GM12878 (cell line): Measurements from ENCODE around the gene ADK. TPM values are rescaled to one million over a fixed set of nuclear protein-coding genes. Genes with fewer than 3 reads are reported as not detected.

ENCODE experiments used
- ATAC-seq: fragments of 200-7000 bp; cut with Tn5 transposase; 3 replicates; pipeline ENCODE4 v1.9.1; 2020; ENCODE audit warnings: mild to moderate bottlenecking, moderate library complexity
- BruUV-seq: library from RNA; stranded (reverse); fragments of 400-500 nt; replicated peaks from 2 replicates; lab custom pipeline; 2021; lab: Mats Ljungman, UMichigan
- CTCF ChIA-PET: fragments of 300-600 bp; sonication (Branson Sonifier 250); formaldehyde crosslinking; extraction: SDS; loops from one replicate; lab custom pipeline; 2021; ENCODE audit warnings: inconsistent platforms; lab: Yijun Ruan, JAX
- POLR2A ChIA-PET: fragments of 350-600 bp; formaldehyde crosslinking; extraction: SDS; loops from one replicate; lab custom pipeline; 2021; ENCODE audit warnings: inconsistent platforms; lab: Charles Lee
- RAD21 ChIA-PET: fragments of 300-600 bp; sonication (Branson Sonifier 250); formaldehyde crosslinking; loops from one replicate; lab custom pipeline; 2023; ENCODE audit warnings: antibody characterized with exemption; ENCODE audit not compliant: unreplicated experiment; lab: Charles Lee
- SMC1A ChIA-PET: fragments of 300-600 bp; sonication (Branson Sonifier 250); formaldehyde crosslinking; loops from one replicate; lab custom pipeline; 2023; ENCODE audit not compliant: unreplicated experiment, uncharacterized antibody; lab: Charles Lee
- DNase-seq: peaks from one replicate; pipeline ENCODE4 v3.0.0-alpha.2; 2011; ENCODE audit warnings: low read depth, low spot score
- FAIRE-seq: peaks from 3 replicates; lab custom pipeline; 2011; peaks lifted over from hg19 to GRCh38; lab: Jason Lieb, UNC
- H2AFZ ChIP-seq: 2 replicates; pipeline ENCODE4 v1.6.0; 2011; ENCODE audit warnings: low read depth, low read length, control low read depth; ENCODE audit not compliant: control insufficient read depth
- H3K27ac ChIP-seq: 2 replicates; pipeline ENCODE4 v1.5.1; 2011; ENCODE audit warnings: control low read depth; ENCODE audit not compliant: control insufficient read depth, insufficient read depth
- H3K27me3 ChIP-seq, 2 experiments: replicated peaks in 1 of 2; 2 replicates each; pipeline versions ENCODE4 v1.6.0 to v1.6.1; 2011; ENCODE audit warnings: low read length in 1 of 2; ENCODE audit not compliant: control insufficient read depth in 2 of 2, insufficient read depth in 2 of 2
- H3K36me3 ChIP-seq, 2 experiments: 2 replicates each; pipeline ENCODE4 v1.5.1; 2011; ENCODE audit warnings: low read length in 1 of 2; ENCODE audit not compliant: control insufficient read depth in 2 of 2, insufficient read depth in 2 of 2
- H3K4me1 ChIP-seq: 2 replicates; pipeline ENCODE4 v1.6.1; 2011; ENCODE audit warnings: mild to moderate bottlenecking, low read length, moderate library complexity, mixed read lengths; ENCODE audit not compliant: control insufficient read depth, insufficient read depth
- H3K4me2 ChIP-seq: 2 replicates; pipeline ENCODE4 v1.6.0; 2011; ENCODE audit warnings: control low read depth; ENCODE audit not compliant: control insufficient read depth, insufficient read depth
- H3K4me3 ChIP-seq: fragments of 200-600 bp; sonication (generic); 2 replicates; pipeline ENCODE4 v1.5.1; 2016
- H3K79me2 ChIP-seq: 2 replicates; pipeline ENCODE4 v1.6.0; 2011; ENCODE audit warnings: low read length; ENCODE audit not compliant: control insufficient read depth, insufficient read depth
- H3K9ac ChIP-seq: 2 replicates; pipeline ENCODE4 v1.8.0; 2011; ENCODE audit warnings: low read length, control low read depth, mixed read lengths; ENCODE audit not compliant: control insufficient read depth, insufficient read depth
- H3K9me3 ChIP-seq: replicated peaks from 3 replicates; pipeline ENCODE4 v1.5.1; 2011; ENCODE audit warnings: mild to moderate bottlenecking, low read length; ENCODE audit not compliant: control insufficient read depth, insufficient read depth
- H4K20me1 ChIP-seq: 2 replicates; pipeline ENCODE4 v1.6.0; 2011; ENCODE audit not compliant: control insufficient read depth, insufficient read depth
- BHLHE40 ChIP-seq, 2 experiments: fragments of 450-650 bp in 1 of 2; IDR thresholded peaks; 2 replicates each; pipeline ENCODE4 v1.6.1; 2011 to 2017; ENCODE audit warnings: low read depth in 2 of 2, borderline replicate concordance in 1 of 2, improper control_type of control experiment in 1 of 2, low read length in 1 of 2, mild to moderate bottlenecking in 1 of 2
- BMI1 ChIP-seq: fragments of 450-650 bp; IDR thresholded peaks from 2 replicates; pipeline ENCODE4 v1.6.1; 2016; ENCODE audit warnings: mild to moderate bottlenecking, moderate library complexity, borderline replicate concordance
- CEBPB ChIP-seq, 2 experiments: fragments of 150-350 bp in 1 of 2; IDR thresholded peaks; 2 replicates each; pipeline ENCODE4 v1.6.1; 2012 to 2014; ENCODE audit warnings: low read depth in 2 of 2, low read length in 2 of 2, borderline replicate concordance in 1 of 2, inconsistent platforms in 1 of 2
- HCFC1 ChIP-seq: fragments of 150-350 bp; IDR thresholded peaks from 2 replicates; pipeline ENCODE4 v1.6.1; 2014; ENCODE audit warnings: low read length
- MTA3 ChIP-seq: IDR thresholded peaks from 2 replicates; pipeline ENCODE4 v1.6.1; 2012; ENCODE audit warnings: low read length, inconsistent platforms, borderline replicate concordance
- NR2C2 ChIP-seq: IDR thresholded peaks from 2 replicates; pipeline ENCODE4 v1.6.1; 2011; ENCODE audit warnings: borderline replicate concordance, low read depth; ENCODE audit not compliant: control insufficient read depth, insufficient read length
- NRF1 ChIP-seq: conservative IDR thresholded peaks from 2 replicates; pipeline ENCODE4 v1.6.1; 2011; ENCODE audit warnings: mild to moderate bottlenecking, low read depth, low read length, improper control_type of control experiment
- POLR2A ChIP-seq: IDR thresholded peaks from 2 replicates; pipeline ENCODE4 v1.6.1; 2011; ENCODE audit warnings: low read depth, mild to moderate bottlenecking, low read length
- SMARCA5 ChIP-seq: fragments of 450-650 bp; IDR thresholded peaks from 2 replicates; pipeline ENCODE4 v1.6.1; 2017; ENCODE audit warnings: mild to moderate bottlenecking
- SMC3 ChIP-seq: IDR thresholded peaks from 2 replicates; pipeline ENCODE4 v1.6.1; 2011; ENCODE audit warnings: low read length, improper control_type of control experiment, borderline replicate concordance
- WRNIP1 ChIP-seq: IDR thresholded peaks from 2 replicates; pipeline ENCODE4 v1.6.1; 2011; ENCODE audit warnings: low read depth, low read length, improper control_type of control experiment, borderline replicate concordance
- WGBS: methylation state at CpG from one replicate; pipeline ENCODE4 v1.1.6; 2016; ENCODE audit warnings: low lambda C conversion rate; ENCODE audit not compliant: insufficient replicate concordance, insufficient coverage; ENCODE audit errors: missing lambda C conversion rate; 5-methylcytosine and 5-hydroxymethylcytosine counted together
- in situ Hi-C: fragments of 300-500 bp; cut with MboI; formaldehyde crosslinking; loops from 9 replicates; pipeline ENCODE4 v1.14.3; 2018; ENCODE audit warnings: mixed read lengths
- intact Hi-C: fragments of 100-400 bp; cut with micrococcal nuclease; formaldehyde crosslinking; loops from one replicate; pipeline ENCODE4 v1.14.2; 2022; ENCODE audit not compliant: unreplicated experiment
- polyA plus RNA-seq, 11 experiments: library from polyadenylated mRNA; depleted of rRNA in 4 of 11; unstranded in 6 of 11; stranded (reverse) in 5 of 11; fragments of >200 nt; fragmentation: Nextera tagmentation in 4 of 11; fragmentation: Illumina TruSeq in 1 of 11; extraction: Ambion mirVana in 4 of 11; extraction: Trizol in 1 of 11; gene quantifications; 1 replicate in 1 of 11; 2 replicates in 10 of 11; pipeline versions ENCODE4 v1.2.1 to v1.2.3, GENCODE V29; 2011 to 2016; ENCODE audit warnings: inconsistent platforms in 2 of 11, missing spikeins in 2 of 11, low read depth in 1 of 11
- total RNA-seq, 4 experiments: library from RNA; depleted of rRNA in 3 of 4; stranded (reverse); fragments of >200 nt in 3 of 4; fragmentation: Illumina TruSeq in 1 of 4; extraction: Trizol in 1 of 4; gene quantifications; 2 replicates each; pipeline versions ENCODE4 v1.2.1 to v1.2.3, GENCODE V29; 2013 to 2021
- TF ChIP-seq, protein P1 (sequence below): fragments of 450-650 bp; IDR thresholded peaks from 2 replicates; pipeline ENCODE4 v1.6.1; 2017; ENCODE audit warnings: mild to moderate bottlenecking
- TF ChIP-seq, protein P2 (sequence below): fragments of 450-650 bp; formaldehyde crosslinking; IDR thresholded peaks from 2 replicates; pipeline ENCODE4 v1.4.0; 2020; ENCODE audit warnings: mild to moderate bottlenecking, moderate library complexity
- TF ChIP-seq, protein P3 (sequence below): IDR thresholded peaks from 2 replicates; pipeline ENCODE4 v1.6.1; 2012; ENCODE audit warnings: mild to moderate bottlenecking, low read depth, low read length

The ADK gene
- total and polyA plus RNA-seq, 10 of the 15 experiments (the other 5 are each of a cell fraction or from before 2014, with no cell fraction given): 42.0 to 151 (median 81.6) TPM

DNA sequence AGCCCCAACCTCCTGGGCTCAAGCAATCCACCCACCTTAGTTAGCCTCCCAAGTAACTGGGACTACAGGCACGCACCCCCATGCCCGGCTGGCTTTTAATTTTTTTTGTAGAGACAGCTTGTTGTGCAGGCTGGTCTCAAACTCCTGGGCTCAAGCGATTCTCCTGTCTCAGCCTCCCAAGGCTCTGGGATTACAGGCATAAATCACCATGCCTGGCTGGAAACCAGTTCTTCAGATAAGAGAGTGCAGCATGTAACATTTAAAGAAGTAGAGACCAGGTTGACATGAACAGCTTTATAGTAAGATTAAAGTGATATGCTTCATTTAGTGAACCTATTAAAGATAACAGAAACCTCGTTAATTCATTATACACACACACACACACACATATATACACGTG is 507.5 kb downstream of the ADK start:
- FAIRE-seq (no peak), DNase-seq (no peak), ATAC-seq (no peak)
- Histone ChIP-seq H3K4me3 (no peak overlapping the region), H4K20me1 (no peaks in the 10 kb centered on the region), H3K9me3 (no peaks in the 10 kb centered on the region), H2AFZ (no peak overlapping the region), H3K36me3 (no peaks in the 10 kb centered on the region), H3K79me2 (no peaks in the 10 kb centered on the region), H3K4me1 (no peaks in the 10 kb centered on the region), H3K4me2 (no peak overlapping the region), H3K27ac (no peak overlapping the region), H3K27me3 (no peaks in the 10 kb centered on the region), H3K9ac (no peak overlapping the region)
- ChIA-PET RAD21 (interaction anchor here (0.7 kb wide), 1 partner anchor 9 kb away, joined by 3 read pairs; no protein-coding TSS in a partner anchor), POLR2A (no interaction called here), SMC1A (interaction anchor here (0.6 to 1.6 kb wide), 6 partner anchors 9 to 238 kb away, joined by 3 to 5 read pairs (median 3); no protein-coding TSS in a partner anchor), CTCF (interaction anchor here (1.0 kb wide), 1 partner anchor 11 kb away, joined by 4 read pairs; no protein-coding TSS in a partner anchor)
- intact Hi-C loops: no loop called here
- WGBS: 82% methylated on average over 5 of the region's 5 CpGs
- no TSS peak for BruUV-seq
- in situ Hi-C loops: no loop called here
- TF ChIP-seq, protein P1, sequence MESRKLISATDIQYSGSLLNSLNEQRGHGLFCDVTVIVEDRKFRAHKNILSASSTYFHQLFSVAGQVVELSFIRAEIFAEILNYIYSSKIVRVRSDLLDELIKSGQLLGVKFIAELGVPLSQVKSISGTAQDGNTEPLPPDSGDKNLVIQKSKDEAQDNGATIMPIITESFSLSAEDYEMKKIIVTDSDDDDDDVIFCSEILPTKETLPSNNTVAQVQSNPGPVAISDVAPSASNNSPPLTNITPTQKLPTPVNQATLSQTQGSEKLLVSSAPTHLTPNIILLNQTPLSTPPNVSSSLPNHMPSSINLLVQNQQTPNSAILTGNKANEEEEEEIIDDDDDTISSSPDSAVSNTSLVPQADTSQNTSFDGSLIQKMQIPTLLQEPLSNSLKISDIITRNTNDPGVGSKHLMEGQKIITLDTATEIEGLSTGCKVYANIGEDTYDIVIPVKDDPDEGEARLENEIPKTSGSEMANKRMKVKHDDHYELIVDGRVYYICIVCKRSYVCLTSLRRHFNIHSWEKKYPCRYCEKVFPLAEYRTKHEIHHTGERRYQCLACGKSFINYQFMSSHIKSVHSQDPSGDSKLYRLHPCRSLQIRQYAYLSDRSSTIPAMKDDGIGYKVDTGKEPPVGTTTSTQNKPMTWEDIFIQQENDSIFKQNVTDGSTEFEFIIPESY: no peak
- no peak for TF ChIP-seq CEBPB (IDR thresholded peaks at IDR 0.05; ENCODE audit: borderline replicate concordance in 1 of 2, low read depth in 2 of 2, low read length in 2 of 2)
- no peak for TF ChIP-seq MTA3
- no peak for TF ChIP-seq SMARCA5
- TF ChIP-seq, protein P2, sequence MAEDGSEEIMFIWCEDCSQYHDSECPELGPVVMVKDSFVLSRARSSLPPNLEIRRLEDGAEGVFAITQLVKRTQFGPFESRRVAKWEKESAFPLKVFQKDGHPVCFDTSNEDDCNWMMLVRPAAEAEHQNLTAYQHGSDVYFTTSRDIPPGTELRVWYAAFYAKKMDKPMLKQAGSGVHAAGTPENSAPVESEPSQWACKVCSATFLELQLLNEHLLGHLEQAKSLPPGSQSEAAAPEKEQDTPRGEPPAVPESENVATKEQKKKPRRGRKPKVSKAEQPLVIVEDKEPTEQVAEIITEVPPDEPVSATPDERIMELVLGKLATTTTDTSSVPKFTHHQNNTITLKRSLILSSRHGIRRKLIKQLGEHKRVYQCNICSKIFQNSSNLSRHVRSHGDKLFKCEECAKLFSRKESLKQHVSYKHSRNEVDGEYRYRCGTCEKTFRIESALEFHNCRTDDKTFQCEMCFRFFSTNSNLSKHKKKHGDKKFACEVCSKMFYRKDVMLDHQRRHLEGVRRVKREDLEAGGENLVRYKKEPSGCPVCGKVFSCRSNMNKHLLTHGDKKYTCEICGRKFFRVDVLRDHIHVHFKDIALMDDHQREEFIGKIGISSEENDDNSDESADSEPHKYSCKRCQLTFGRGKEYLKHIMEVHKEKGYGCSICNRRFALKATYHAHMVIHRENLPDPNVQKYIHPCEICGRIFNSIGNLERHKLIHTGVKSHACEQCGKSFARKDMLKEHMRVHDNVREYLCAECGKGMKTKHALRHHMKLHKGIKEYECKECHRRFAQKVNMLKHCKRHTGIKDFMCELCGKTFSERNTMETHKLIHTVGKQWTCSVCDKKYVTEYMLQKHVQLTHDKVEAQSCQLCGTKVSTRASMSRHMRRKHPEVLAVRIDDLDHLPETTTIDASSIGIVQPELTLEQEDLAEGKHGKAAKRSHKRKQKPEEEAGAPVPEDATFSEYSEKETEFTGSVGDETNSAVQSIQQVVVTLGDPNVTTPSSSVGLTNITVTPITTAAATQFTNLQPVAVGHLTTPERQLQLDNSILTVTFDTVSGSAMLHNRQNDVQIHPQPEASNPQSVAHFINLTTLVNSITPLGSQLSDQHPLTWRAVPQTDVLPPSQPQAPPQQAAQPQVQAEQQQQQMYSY (CRISPR knock-in tag): no peak
- TF ChIP-seq, protein P3, sequence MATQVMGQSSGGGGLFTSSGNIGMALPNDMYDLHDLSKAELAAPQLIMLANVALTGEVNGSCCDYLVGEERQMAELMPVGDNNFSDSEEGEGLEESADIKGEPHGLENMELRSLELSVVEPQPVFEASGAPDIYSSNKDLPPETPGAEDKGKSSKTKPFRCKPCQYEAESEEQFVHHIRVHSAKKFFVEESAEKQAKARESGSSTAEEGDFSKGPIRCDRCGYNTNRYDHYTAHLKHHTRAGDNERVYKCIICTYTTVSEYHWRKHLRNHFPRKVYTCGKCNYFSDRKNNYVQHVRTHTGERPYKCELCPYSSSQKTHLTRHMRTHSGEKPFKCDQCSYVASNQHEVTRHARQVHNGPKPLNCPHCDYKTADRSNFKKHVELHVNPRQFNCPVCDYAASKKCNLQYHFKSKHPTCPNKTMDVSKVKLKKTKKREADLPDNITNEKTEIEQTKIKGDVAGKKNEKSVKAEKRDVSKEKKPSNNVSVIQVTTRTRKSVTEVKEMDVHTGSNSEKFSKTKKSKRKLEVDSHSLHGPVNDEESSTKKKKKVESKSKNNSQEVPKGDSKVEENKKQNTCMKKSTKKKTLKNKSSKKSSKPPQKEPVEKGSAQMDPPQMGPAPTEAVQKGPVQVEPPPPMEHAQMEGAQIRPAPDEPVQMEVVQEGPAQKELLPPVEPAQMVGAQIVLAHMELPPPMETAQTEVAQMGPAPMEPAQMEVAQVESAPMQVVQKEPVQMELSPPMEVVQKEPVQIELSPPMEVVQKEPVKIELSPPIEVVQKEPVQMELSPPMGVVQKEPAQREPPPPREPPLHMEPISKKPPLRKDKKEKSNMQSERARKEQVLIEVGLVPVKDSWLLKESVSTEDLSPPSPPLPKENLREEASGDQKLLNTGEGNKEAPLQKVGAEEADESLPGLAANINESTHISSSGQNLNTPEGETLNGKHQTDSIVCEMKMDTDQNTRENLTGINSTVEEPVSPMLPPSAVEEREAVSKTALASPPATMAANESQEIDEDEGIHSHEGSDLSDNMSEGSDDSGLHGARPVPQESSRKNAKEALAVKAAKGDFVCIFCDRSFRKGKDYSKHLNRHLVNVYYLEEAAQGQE: no peak
- TF ChIP-seq WRNIP1: no peak
- TF ChIP-seq NRF1: no peak
- no peak for TF ChIP-seq POLR2A
- TF ChIP-seq HCFC1: no peak
- TF ChIP-seq SMC3: no peak
- TF ChIP-seq NR2C2: no peak
- TF ChIP-seq BHLHE40 (IDR thresholded peaks at IDR 0.05; ENCODE audit: borderline replicate concordance in 1 of 2, low read depth in 2 of 2, low read length in 1 of 2): no peak
- no peak for TF ChIP-seq BMI1
